ENCODE data around the gene STK40.

STK40 gene

GRCh38 chr1:36398370-36398977 is 12.8 kb upstream of the STK40 start:
- no peak for DNase-seq (ENCODE audit: low read depth)

GRCh38 chr1:36397378-36398230 is 11.9 kb upstream of the STK40 start, which contains the start of gene LSM10:
TSS of gene LSM10 (minus strand) at chr1:36397908. CDS start at chr1:36394129, 3,779 bp downstream.
- peak; percentile 75 for DNase-seq (ENCODE audit: low read depth)

GRCh38 chr1:36397083-36397377 is 11.3 kb upstream of the STK40 start:
- DNase-seq (ENCODE audit: low read depth): no peak

GRCh38 chr1:36396359-36396758 is 10.6 kb upstream of the STK40 start:
- DNase-seq (ENCODE audit: low read depth): no peak

GRCh38 chr1:36393686-36394085 is 8.0 kb upstream of the STK40 start:
- no peak for DNase-seq (ENCODE audit: low read depth)

- DNase-seq (ENCODE audit: low read depth): no peak
Observed at GRCh38 chr1:36392836-36393235, 7.1 kb upstream of the STK40 start.

GRCh38 chr1:36391271-36391670 is 5.5 kb upstream of the STK40 start:
- no peak for DNase-seq (ENCODE audit: low read depth)

- DNase-seq (ENCODE audit: low read depth): no peak
Observed at GRCh38 chr1:36390411-36390810, 4.7 kb upstream of the STK40 start.

- DNase-seq (ENCODE audit: low read depth): no peak
Observed at GRCh38 chr1:36389999-36390398, 4.3 kb upstream of the STK40 start.

GRCh38 chr1:36389261-36389660 is 3.5 kb upstream of the STK40 start:
- no peak for DNase-seq (ENCODE audit: low read depth)

- peak; percentile 72 for DNase-seq (ENCODE audit: low read depth)
Observed at GRCh38 chr1:36387141-36387949, 1.6 kb upstream of the STK40 start.

- peak; percentile 99 for DNase-seq (ENCODE audit: low read depth)
Observed at GRCh38 chr1:36386265-36387140, 779 bp upstream of the STK40 start.

- DNase-seq (ENCODE audit: low read depth): no peak
Observed at GRCh38 chr1:36384542-36385409, 948 bp downstream of the STK40 start.

- DNase-seq (ENCODE audit: low read depth): no peak
Observed at GRCh38 chr1:36383240-36383639, 2.5 kb downstream of the STK40 start.

- DNase-seq (ENCODE audit: low read depth): no peak
Observed at GRCh38 chr1:36382669-36383068, 3.1 kb downstream of the STK40 start.

- DNase-seq (ENCODE audit: low read depth): no peak
Observed at GRCh38 chr1:36382231-36382630, 3.5 kb downstream of the STK40 start.

- no peak for DNase-seq (ENCODE audit: low read depth)
Observed at GRCh38 chr1:36381405-36381804, 4.3 kb downstream of the STK40 start.

GRCh38 chr1:36380782-36381181 is 4.9 kb downstream of the STK40 start:
- no peak for DNase-seq (ENCODE audit: low read depth)

GRCh38 chr1:36380143-36380619 is 5.5 kb downstream of the STK40 start:
- no peak for DNase-seq (ENCODE audit: low read depth)

- no peak for DNase-seq (ENCODE audit: low read depth)
Observed at GRCh38 chr1:36377791-36378492, 7.8 kb downstream of the STK40 start.

Measured in GM04503 (cell line).